ENCODE measurements around the gene MYB. TPM values are rescaled to one million over a fixed set of nuclear protein-coding genes. Genes with fewer than 3 reads are reported as not detected.
"Not testable (repeated sequence)": the region's sequence is repeated elsewhere in the genome, so short reads cannot be mapped to it uniquely, and the experiment has no call there.

MYB gene
- total and polyA plus RNA-seq, 2 of the 13 experiments (the other 11 are each of a cell fraction or from before 2014, with no cell fraction given), result 0.04 to 0.20 TPM

DNA sequence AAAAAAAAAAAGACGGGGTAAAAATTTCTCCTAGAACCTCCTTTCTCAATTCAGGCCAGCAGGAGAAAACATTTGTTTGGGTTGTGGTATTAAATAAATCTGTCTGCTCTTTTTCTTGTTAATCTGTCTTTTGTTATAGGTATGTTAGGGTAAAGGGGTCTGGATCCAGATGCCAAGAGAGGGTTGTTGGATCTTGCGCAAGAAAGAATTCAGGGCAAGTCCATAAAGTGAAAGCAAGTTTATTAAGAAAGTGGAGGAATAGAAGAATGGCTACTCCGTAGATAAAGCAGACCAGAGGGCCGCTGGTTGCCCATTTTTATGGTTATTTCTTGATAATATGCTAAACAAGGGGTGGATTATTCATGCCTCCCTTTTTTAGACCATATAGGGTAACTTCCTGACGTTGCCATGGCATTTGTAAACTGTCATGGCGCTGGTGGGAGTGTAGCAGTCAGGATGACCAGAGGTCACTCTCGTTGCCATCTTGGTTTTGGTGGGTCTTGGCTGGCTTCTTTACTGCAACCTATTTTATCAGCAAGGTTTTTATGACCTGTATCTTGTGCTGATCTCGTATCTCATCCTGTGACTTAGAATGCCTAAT lies 65.4 kb downstream of the MYB start:
- POLR2A ChIA-PET; intact Hi-C loops (cut with micrococcal nuclease; ENCODE audit: unreplicated experiment); in situ Hi-C loops (cut with HindIII; ENCODE audit: extremely low pct_ligation_motif_present, low pct_unique_long_range_greater_than_20kb); H3K36me3 ChIP-seq (replicated peaks in 1 of 2; ENCODE audit: control insufficient read depth in 1 of 2, insufficient read depth in 2 of 2, low read length in 2 of 2); CTCF ChIA-PET (ENCODE audit: low intra/inter-chr PET ratio, low total read pairs); H3K9ac ChIP-seq (ENCODE audit: insufficient read depth, low read depth, low read length); H3K27ac ChIP-seq (ENCODE audit: extremely low read length, insufficient read depth, low read length); H4K20me1 ChIP-seq (ENCODE audit: insufficient read depth, low read length); FAIRE-seq; H3K4me3 ChIP-seq (replicated peaks in 1 of 3; ENCODE audit: insufficient read depth in 1 of 3, low read depth in 2 of 3, low read length in 3 of 3); H3K4me2 ChIP-seq (ENCODE audit: low read depth, low read length); BruUV-seq (replicated peaks); ATAC-seq; DNase-seq (ENCODE audit: low spot score); H3K27me3 ChIP-seq (ENCODE audit: control insufficient read depth in 1 of 2, insufficient read depth in 2 of 2, low read length in 2 of 2); H2AFZ ChIP-seq (ENCODE audit: low read length); H3K9me3 ChIP-seq (ENCODE audit: low read length); H3K79me2 ChIP-seq (ENCODE audit: insufficient read depth, low read length): not testable (repeated sequence)
- peak; percentile 65 for TF ChIP-seq CEBPB (IDR thresholded peaks at IDR 0.05; ENCODE audit: borderline replicate concordance, low read depth, low read length)
- WGBS (ENCODE audit: low lambda C conversion rate), result 30% methylated on average over 8 of the region's 8 CpGs
- peaks cover 19% of the 10 kb centered on the region for H3K4me1 ChIP-seq (ENCODE audit: insufficient read depth, low read length)

DNA sequence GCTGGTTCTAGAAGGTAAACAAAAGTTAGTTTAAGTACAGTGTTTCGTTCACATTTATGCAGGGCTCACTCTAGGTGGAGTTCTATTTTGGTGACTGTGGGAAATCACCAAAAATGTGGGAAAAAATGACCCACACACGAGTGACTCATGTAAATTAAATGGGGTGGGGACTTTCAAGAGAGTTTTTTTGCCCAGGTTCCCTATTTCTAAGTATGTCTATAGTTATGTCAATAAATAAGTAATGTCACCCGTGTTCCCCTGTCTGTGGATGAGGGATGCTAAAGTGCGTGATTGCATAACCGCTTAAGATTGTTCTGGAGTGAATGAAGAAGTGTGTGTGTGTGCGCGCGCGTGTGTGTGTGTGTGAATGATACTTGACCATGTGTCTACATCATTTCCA lies 69.1 kb downstream of the MYB start:
- no peaks in the 10 kb centered on the region; a peak in 1 of 5 replicates for H3K27me3 ChIP-seq (ENCODE audit: control insufficient read depth in 1 of 2, insufficient read depth in 2 of 2, low read length in 2 of 2)
- ChIA-PET CTCF (ENCODE audit: low intra/inter-chr PET ratio, low total read pairs) (no interaction called here), POLR2A (no interaction called here)
- intact Hi-C loops (cut with micrococcal nuclease; ENCODE audit: unreplicated experiment) (loop anchor here (5.0 kb wide), 1 partner anchor 172 kb away; no protein-coding TSS in a partner anchor), in situ Hi-C loops (cut with HindIII; ENCODE audit: extremely low pct_ligation_motif_present, low pct_unique_long_range_greater_than_20kb) (no loop called here)
- H3K79me2 ChIP-seq (ENCODE audit: insufficient read depth, low read length), result no peaks in the 10 kb centered on the region
- TF ChIP-seq CEBPG (CRISPR knock-in tag; IDR thresholded peaks at IDR 0.05) (0 out of 2 replicates have a peak, but pooled peaks have one; percentile 15), SNAI1 (CRISPR knock-in tag; IDR thresholded peaks at IDR 0.05; ENCODE audit: borderline replicate concordance) (no peak)
- DNase-seq (ENCODE audit: low spot score) (no peak), ATAC-seq (no peak), FAIRE-seq (no peak)
- H2AFZ ChIP-seq (ENCODE audit: low read length), result no peak overlapping the region
- H3K36me3 ChIP-seq (replicated peaks in 1 of 2; ENCODE audit: control insufficient read depth in 1 of 2, insufficient read depth in 2 of 2, low read length in 2 of 2), result no peaks in the 10 kb centered on the region
- no peak overlapping the region for H3K9ac ChIP-seq (ENCODE audit: insufficient read depth, low read depth, low read length)
- no peak overlapping the region for H3K4me3 ChIP-seq (replicated peaks in 1 of 3; ENCODE audit: insufficient read depth in 1 of 3, low read depth in 2 of 3, low read length in 3 of 3)
- no peak overlapping the region for H3K27ac ChIP-seq (ENCODE audit: extremely low read length, insufficient read depth, low read length)
- H3K9me3 ChIP-seq (ENCODE audit: low read length), result no peaks in the 10 kb centered on the region
- H3K4me1 ChIP-seq (ENCODE audit: insufficient read depth, low read length), result peaks cover 39% of the 10 kb centered on the region
- H4K20me1 ChIP-seq (ENCODE audit: insufficient read depth, low read length), result no peaks in the 10 kb centered on the region
- WGBS (ENCODE audit: low lambda C conversion rate), result 75% methylated on average over 9 of the region's 9 CpGs
- BruUV-seq (replicated peaks), result no TSS peak
- H3K4me2 ChIP-seq (ENCODE audit: low read depth, low read length), result no peak overlapping the region
